ENCODE data around the gene KIAA1671. TPM values are rescaled to one million over a fixed set of nuclear protein-coding genes. Genes with fewer than 3 reads are reported as not detected.
"Not testable (repeated sequence)": the region's sequence is repeated elsewhere in the genome, so short reads cannot be mapped to it uniquely, and the experiment has no call there.

Gene KIAA1671
- total RNA-seq, 4 donors from 2014 or later, result 30.6 to 52.7 (median 39.9) TPM

DNA sequence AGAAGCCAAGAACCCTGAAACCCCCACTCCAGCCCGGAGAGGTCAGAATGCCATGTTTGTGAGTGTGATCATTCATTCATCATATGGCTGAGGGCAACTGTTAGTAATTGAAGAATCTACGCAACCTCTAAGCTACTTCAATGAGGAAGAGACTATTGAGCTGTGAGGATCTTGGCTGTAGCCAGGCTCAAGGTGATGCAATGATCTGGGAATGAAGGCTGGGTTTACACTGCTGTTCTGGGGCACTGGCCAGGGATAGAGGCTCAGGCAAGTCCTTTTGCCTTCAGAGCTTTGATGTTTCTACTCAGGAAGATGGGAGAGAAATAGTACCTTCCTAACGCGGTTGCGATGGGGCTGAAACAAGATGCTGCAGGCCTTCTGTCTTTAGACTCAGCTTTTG lies 279.8 kb downstream of the KIAA1671 start:
- no peak for DNase-seq (ENCODE audit: low spot score in 2 of 2)
- Histone ChIP-seq H3K4me1 (peaks cover 0 to 4% (median 0%) of the 10 kb centered on the region in 4 donors), H3K27me3 (peaks cover 0 to 18% of the 10 kb centered on the region in 2 donors), H3K9me3 (no peaks in the 10 kb centered on the region), H3K4me3 (no peak overlapping the region), H3K27ac (no peak overlapping the region), H3K36me3 (no peaks in the 10 kb centered on the region)
- no peak for TF ChIP-seq POLR2A (IDR thresholded peaks at IDR 0.05)
- 63 to 82% methylated on average over 5 of the region's 5 CpGs for WGBS, 2 donors

DNA sequence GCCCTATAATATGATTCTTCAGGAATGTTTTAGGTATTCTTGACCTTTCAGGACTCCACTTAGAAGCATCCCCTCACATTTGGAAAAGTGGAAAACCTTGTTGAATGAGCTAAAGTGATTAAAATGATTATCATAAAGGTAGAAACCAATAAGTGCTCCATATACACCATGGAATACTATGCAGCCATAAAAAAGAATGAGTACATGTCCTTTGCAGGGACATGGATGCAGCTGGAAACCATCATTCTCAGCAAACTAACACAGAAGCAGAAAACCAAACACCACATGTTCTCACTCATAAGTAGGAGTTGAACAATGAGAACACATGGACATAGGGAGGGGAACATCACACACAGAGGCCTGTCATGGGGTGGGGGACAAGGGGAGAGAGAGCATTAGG lies 281.2 kb downstream of the KIAA1671 start:
- not testable (repeated sequence) for H3K27ac ChIP-seq; H3K36me3 ChIP-seq; H3K4me3 ChIP-seq; DNase-seq (ENCODE audit: low spot score in 2 of 2); H3K9me3 ChIP-seq; H3K4me1 ChIP-seq
- H3K27me3 ChIP-seq, result peaks cover 0 to 18% of the 10 kb centered on the region in 2 donors

DNA sequence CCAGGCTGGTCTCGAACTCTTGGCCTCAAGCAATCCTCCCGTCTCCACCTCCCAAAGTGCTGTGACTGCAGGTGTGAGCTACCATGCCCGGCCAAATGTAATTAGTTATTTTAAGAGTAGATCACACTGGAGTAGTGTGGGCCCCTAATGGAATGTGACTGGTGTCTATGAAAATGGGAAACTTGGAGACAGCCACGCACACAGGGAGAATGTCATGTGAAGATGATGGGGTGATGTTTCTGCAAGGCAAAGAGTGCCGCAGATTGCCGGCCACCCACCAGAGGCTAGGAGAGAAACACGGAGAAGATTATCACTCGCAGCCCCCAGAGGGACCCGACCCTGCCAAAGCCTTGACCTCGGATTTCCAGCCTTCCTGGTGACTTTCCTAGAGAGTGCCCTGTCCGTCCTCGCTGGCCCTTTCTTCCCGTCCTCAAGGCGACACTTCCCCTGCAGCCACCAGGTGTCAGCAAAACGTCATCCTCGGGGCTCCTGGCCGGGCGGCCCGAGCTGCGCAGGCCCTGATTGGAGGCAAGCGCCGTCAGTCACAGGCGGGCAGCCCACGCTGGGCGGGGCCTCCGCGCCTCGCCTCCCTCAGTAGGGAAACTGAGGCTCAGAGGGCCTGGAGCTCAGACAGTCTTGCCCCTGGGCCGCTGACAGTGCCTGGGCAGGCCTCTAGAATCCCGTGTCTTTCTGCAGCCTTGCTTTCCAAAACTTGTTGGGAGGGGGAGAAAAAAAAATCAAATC lies 283.2 kb downstream of the KIAA1671 start:
- TF ChIP-seq, protein P1, sequence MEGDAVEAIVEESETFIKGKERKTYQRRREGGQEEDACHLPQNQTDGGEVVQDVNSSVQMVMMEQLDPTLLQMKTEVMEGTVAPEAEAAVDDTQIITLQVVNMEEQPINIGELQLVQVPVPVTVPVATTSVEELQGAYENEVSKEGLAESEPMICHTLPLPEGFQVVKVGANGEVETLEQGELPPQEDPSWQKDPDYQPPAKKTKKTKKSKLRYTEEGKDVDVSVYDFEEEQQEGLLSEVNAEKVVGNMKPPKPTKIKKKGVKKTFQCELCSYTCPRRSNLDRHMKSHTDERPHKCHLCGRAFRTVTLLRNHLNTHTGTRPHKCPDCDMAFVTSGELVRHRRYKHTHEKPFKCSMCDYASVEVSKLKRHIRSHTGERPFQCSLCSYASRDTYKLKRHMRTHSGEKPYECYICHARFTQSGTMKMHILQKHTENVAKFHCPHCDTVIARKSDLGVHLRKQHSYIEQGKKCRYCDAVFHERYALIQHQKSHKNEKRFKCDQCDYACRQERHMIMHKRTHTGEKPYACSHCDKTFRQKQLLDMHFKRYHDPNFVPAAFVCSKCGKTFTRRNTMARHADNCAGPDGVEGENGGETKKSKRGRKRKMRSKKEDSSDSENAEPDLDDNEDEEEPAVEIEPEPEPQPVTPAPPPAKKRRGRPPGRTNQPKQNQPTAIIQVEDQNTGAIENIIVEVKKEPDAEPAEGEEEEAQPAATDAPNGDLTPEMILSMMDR (IDR thresholded peaks at IDR 0.05), result peak; percentile 19 to 55 (median 41)
- TF ChIP-seq POLR2A (IDR thresholded peaks at IDR 0.05), result no peak
- Histone ChIP-seq H3K4me1 (peaks cover 0 to 4% (median 0%) of the 10 kb centered on the region in 4 donors), H3K9me3 (no peaks in the 10 kb centered on the region), H3K27ac (no peak overlapping the region), H3K27me3 (peaks cover 0 to 18% of the 10 kb centered on the region in 2 donors), H3K36me3 (no peaks in the 10 kb centered on the region), H3K4me3 (no peak overlapping the region)
- 10 to 18% methylated on average over 24 to 30 of the region's 30 CpGs for WGBS, 2 donors
- DNase-seq (ENCODE audit: low spot score in 2 of 2), result peak in 1 of 2 donors; percentile 18

DNA sequence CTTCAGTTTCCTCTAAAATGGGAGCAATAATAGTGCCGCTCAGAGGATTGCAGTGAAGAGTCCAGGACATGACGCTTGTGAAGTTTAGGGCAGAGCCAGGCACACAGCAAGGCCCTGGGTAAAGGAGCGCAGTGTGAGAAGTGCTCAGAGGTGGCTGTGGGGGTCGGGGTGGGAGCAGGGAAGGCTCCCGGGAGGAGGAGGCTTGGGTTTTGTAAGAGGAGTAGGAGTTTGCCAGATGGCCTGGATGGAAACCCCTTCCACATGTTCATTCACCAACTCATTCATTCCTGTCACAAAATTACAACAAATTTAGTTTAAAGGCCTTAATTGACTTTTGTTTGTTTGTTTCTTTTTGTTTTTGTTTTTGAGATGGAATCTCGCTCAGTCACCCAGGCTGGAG lies 283.9 kb downstream of the KIAA1671 start:
- WGBS, 2 donors, result 87 to 91% methylated on average over 6 of the region's 6 CpGs
- TF ChIP-seq, protein P1 (IDR thresholded peaks at IDR 0.05), result no peak
- TF ChIP-seq EP300 (IDR thresholded peaks at IDR 0.05) (no peak), POLR2A (IDR thresholded peaks at IDR 0.05) (no peak)
- H3K4me3 ChIP-seq, result no peak overlapping the region
- no peaks in the 10 kb centered on the region for H3K9me3 ChIP-seq
- DNase-seq (ENCODE audit: low spot score in 2 of 2), result no peak
- no peaks in the 10 kb centered on the region for H3K36me3 ChIP-seq
- H3K27ac ChIP-seq, result no peak overlapping the region
- peaks cover 0 to 4% (median 0%) of the 10 kb centered on the region in 4 donors for H3K4me1 ChIP-seq
- H3K27me3 ChIP-seq, result peaks cover 0 to 18% of the 10 kb centered on the region in 2 donors

DNA sequence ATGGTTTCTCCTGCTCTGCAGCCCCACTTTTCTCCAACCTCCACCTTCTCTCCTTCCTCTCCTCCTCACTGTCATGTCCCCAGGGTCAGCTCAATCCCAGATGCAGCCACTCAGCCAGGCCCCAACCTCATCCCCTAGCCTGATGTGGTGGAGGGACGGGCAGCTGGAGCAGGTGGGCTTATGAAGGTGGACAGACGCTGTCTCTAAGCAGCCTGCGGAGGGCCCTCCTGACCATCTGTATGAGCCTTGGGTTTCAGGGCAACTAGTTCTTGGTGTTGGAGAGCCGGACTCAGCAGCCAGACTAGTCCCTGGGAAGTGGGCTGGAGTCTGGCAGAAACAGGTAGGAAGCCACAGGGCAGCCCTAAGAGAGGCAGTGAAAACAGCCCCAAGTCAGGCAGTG lies 285.0 kb downstream of the KIAA1671 start:
- 77% methylated on average over 4 of the region's 4 CpGs for WGBS, 2 donors
- H3K36me3 ChIP-seq, result no peaks in the 10 kb centered on the region
- H3K4me3 ChIP-seq, result no peak overlapping the region
- H3K9me3 ChIP-seq, result no peaks in the 10 kb centered on the region
- no peak for DNase-seq (ENCODE audit: low spot score in 2 of 2)
- H3K27ac ChIP-seq, result no peak overlapping the region
- TF ChIP-seq, protein P1 (IDR thresholded peaks at IDR 0.05), result no peak
- TF ChIP-seq POLR2A (IDR thresholded peaks at IDR 0.05), result no peak
- no peak for TF ChIP-seq EP300 (IDR thresholded peaks at IDR 0.05)
- peaks cover 0 to 4% (median 0%) of the 10 kb centered on the region in 4 donors for H3K4me1 ChIP-seq
- H3K27me3 ChIP-seq, result peaks cover 0 to 18% of the 10 kb centered on the region in 2 donors

DNA sequence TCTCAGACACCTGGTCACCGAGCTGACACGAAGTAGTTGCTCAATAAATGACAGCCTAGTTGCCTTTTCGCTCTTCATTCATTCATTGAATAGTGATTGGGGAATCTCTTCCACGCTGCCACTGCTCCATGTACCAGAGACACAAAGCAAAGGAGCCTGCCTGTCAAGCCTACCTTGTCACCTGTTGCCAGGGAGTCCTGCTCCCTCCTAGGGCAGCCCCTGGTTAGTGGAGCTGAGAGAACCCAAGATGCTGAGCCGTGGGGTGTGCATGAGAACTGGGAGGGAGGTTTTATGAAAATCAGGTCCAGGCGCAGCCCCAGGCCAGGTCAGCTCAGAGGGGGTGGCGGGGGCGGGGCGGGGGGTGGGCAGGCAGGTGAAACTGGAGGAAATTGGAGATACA lies 285.5 kb downstream of the KIAA1671 start:
- DNase-seq (ENCODE audit: low spot score in 2 of 2); H3K36me3 ChIP-seq; H3K4me1 ChIP-seq; H3K27ac ChIP-seq; H3K9me3 ChIP-seq; H3K4me3 ChIP-seq: not testable (repeated sequence)
- H3K27me3 ChIP-seq, result peaks cover 0 to 17% of the 10 kb centered on the region in 2 donors
- WGBS, 2 donors, result 79 to 81% methylated on average over 8 to 9 of the region's 9 CpGs

Small RNA genes within 50 kb of the gene (small RNA-seq; reads per million reads assigned to genes)
- gene Z99916.2, result not detected

Other genes starting within 250 kb of the KIAA1671 start
- gene PIWIL3, start 178.0 kb upstream of the KIAA1671 start, total RNA-seq, result not detected
- 1 to 10 TPM in 1 of 4 donors, under 1 TPM in 3; 0.22 to 1.5 (median 0.70) TPM for gene SGSM1, start 146.5 kb upstream of the KIAA1671 start, total RNA-seq
- gene LHFPL7, start 6.0 kb upstream of the KIAA1671 start, total RNA-seq, result not detected
- not detected for gene CRYBB3, start 247.1 kb downstream of the KIAA1671 start, total RNA-seq